ENCODE measurements around the gene PRKG1. TPM values are rescaled to one million over a fixed set of nuclear protein-coding genes. Genes with fewer than 3 reads are reported as not detected.

PRKG1 gene
- total RNA-seq, 2 donors from 2014 or later, result 17.8 to 31.1 TPM

DNA sequence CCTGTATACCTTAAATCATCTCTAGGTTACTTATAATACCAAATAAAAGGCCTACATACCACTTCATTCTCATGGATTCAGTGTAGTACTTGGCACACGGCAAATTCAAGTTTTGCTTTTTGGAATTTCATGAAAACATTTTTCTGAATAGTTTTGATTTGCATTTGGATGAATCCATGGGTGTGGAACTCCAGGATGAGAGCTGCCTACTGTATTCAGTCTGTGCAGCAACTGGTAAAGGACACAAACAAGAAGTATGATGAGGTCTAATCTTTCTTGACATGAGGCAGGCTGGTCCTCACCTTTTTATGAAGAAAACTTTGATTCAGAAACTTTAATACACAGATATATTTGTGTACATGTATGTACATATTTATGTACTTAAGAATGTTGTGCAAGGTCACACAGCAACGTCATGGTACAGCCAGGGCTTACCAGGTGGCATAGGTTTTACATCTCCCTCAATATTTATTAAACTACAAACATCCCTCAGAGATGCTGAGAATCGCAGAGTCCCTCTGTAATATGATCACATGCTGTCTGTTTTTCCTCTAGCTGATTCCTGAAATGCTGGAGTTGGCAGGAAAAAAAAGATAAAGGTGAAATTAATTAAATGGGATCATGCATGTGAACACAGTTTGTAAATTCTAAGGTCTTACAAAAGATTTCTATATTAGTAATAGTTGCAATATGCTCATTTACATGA is 239.6 kb downstream of the PRKG1 start:
- Histone ChIP-seq H3K4me1 (peaks cover 0 to 6% of the 10 kb centered on the region in 2 donors), H3K36me3 (no peaks in the 10 kb centered on the region), H3K27me3 (no peaks in the 10 kb centered on the region), H3K27ac (no peak overlapping the region), H3K4me3 (no peak overlapping the region), H3K9me3 (no peaks in the 10 kb centered on the region)
- no peak for DNase-seq (ENCODE audit: low spot score)
- TF ChIP-seq, protein P1, sequence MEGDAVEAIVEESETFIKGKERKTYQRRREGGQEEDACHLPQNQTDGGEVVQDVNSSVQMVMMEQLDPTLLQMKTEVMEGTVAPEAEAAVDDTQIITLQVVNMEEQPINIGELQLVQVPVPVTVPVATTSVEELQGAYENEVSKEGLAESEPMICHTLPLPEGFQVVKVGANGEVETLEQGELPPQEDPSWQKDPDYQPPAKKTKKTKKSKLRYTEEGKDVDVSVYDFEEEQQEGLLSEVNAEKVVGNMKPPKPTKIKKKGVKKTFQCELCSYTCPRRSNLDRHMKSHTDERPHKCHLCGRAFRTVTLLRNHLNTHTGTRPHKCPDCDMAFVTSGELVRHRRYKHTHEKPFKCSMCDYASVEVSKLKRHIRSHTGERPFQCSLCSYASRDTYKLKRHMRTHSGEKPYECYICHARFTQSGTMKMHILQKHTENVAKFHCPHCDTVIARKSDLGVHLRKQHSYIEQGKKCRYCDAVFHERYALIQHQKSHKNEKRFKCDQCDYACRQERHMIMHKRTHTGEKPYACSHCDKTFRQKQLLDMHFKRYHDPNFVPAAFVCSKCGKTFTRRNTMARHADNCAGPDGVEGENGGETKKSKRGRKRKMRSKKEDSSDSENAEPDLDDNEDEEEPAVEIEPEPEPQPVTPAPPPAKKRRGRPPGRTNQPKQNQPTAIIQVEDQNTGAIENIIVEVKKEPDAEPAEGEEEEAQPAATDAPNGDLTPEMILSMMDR (IDR thresholded peaks at IDR 0.05), result no peak

DNA sequence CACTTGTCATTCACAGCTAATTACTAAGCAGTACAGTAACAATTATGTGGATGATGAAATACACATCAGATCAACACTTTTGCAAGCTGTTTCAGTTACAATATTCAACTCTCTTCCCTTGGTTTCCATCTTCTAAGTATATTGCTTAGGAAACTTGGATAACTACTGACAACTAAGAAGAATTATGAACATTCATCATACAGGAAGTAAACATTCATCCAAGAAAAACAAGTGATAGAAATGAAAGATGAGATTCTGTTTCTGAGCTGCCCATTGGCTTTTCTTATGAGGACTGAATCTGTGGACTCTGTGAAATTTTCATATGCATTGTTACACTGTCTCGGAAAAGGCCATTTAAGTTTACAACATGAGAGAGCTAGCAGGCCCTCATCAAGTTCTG is 240.2 kb downstream of the PRKG1 start:
- Histone ChIP-seq H3K9me3 (no peaks in the 10 kb centered on the region), H3K27ac (no peak overlapping the region), H3K4me1 (peaks cover 0 to 5% of the 10 kb centered on the region in 2 donors), H3K27me3 (no peaks in the 10 kb centered on the region), H3K4me3 (no peak overlapping the region), H3K36me3 (no peaks in the 10 kb centered on the region)
- TF ChIP-seq, protein P1 (IDR thresholded peaks at IDR 0.05), result no peak
- DNase-seq (ENCODE audit: low spot score), result no peak

DNA sequence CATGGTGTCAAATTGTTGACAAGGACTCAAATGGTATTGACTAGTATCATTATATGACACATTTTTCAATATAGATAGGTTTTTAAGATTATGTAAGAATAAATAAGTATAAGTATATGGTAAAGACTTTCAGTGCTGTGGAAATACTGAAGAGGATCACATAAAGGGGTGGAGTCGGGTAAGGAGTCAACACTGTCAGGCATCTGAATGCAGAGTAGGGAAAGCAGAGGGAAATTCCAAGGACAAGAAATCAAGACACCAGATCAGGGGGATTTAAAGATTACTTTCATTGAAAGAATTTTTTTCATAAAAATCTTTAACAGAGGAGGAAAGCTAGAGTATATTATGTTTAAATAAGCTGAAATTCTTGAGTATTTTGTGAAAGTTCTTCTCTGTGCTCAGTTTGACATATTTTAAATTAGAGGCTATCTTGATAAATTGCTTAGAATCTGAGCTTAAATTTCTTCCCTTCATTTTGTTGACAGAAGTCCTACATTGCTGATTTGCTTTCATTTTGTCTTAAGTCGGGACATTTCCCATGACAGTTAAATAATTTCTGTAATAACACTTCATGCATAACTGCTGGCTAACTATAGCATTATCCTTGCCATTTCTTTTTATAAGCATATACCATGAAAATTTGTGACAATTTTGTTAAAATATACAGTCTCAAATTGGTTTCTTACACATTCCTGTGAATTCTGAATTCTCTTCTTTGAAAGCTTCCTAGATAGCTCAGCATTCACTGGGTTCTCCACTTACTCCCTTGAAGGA is 244.3 kb downstream of the PRKG1 start:
- DNase-seq (ENCODE audit: low spot score), result no peak
- H3K4me3 ChIP-seq, result no peak overlapping the region
- no peaks in the 10 kb centered on the region for H3K36me3 ChIP-seq
- H3K9me3 ChIP-seq, result no peaks in the 10 kb centered on the region
- H3K27ac ChIP-seq, result no peak overlapping the region
- H3K27me3 ChIP-seq, result no peaks in the 10 kb centered on the region
- TF ChIP-seq, protein P1 (IDR thresholded peaks at IDR 0.05), result no peak
- H3K4me1 ChIP-seq, result peaks cover 0 to 14% of the 10 kb centered on the region in 2 donors

DNA sequence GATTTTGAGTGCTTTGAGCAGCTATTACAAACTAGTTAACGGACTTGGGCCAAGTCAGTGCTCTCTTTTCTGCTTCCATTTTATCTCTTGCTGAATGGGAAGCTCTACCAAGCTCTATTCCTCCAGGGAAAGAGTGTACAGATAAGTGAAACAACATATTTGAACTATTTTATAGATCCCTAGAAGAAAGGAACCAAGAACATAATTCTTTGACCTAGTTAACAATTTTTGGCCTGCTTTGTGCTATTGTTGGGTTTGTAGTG is 244.8 kb downstream of the PRKG1 start:
- DNase-seq (ENCODE audit: low spot score), result no peak
- H3K27me3 ChIP-seq, result no peaks in the 10 kb centered on the region
- peaks cover 0 to 14% of the 10 kb centered on the region in 2 donors for H3K4me1 ChIP-seq
- TF ChIP-seq, protein P1 (IDR thresholded peaks at IDR 0.05), result no peak
- H3K4me3 ChIP-seq, result no peak overlapping the region
- H3K36me3 ChIP-seq, result no peaks in the 10 kb centered on the region
- H3K27ac ChIP-seq, result no peak overlapping the region
- H3K9me3 ChIP-seq, result no peaks in the 10 kb centered on the region

DNA sequence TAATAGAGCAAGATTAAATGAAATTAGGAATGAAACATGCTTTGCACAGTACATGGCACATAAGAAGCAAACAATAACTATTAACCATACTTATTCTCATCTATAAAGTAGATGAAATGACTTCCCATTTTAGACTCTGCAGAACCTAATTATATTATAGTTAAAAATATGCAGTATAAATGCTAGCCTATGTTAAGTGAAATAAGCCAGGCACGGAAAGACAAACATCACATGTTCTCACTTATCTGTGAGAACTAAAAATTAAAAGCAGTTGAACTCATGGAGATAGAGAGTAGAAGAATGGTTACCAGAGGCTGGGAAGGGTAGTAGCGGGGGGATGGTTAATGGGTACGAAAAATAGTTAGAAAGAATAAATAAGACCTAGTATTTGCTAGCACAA is 247.0 kb downstream of the PRKG1 start:
- no peaks in the 10 kb centered on the region for H3K27me3 ChIP-seq
- peaks cover 0 to 9% of the 10 kb centered on the region in 2 donors for H3K4me1 ChIP-seq

More for the DNA sequence above, 247.0 kb downstream of the PRKG1 start:
- TF ChIP-seq, protein P1 (IDR thresholded peaks at IDR 0.05), result no peak
- H3K9me3 ChIP-seq, result no peaks in the 10 kb centered on the region
- no peaks in the 10 kb centered on the region for H3K36me3 ChIP-seq
- no peak overlapping the region for H3K4me3 ChIP-seq
- no peak overlapping the region for H3K27ac ChIP-seq
- no peak for DNase-seq (ENCODE audit: low spot score)

Measured in right atrium auricular region (tissue), 2 donors.